ENCODE results near the gene MTMR3. TPM values are rescaled to one million over a fixed set of nuclear protein-coding genes. Genes with fewer than 3 reads are reported as not detected.
A peak's percentile ranks its signal among the peaks of the same experiment; 100 is the strongest.

The MTMR3 gene
- polyA plus RNA-seq, 3 donors = 32.1 to 35.3 (median 32.9) TPM

DNA sequence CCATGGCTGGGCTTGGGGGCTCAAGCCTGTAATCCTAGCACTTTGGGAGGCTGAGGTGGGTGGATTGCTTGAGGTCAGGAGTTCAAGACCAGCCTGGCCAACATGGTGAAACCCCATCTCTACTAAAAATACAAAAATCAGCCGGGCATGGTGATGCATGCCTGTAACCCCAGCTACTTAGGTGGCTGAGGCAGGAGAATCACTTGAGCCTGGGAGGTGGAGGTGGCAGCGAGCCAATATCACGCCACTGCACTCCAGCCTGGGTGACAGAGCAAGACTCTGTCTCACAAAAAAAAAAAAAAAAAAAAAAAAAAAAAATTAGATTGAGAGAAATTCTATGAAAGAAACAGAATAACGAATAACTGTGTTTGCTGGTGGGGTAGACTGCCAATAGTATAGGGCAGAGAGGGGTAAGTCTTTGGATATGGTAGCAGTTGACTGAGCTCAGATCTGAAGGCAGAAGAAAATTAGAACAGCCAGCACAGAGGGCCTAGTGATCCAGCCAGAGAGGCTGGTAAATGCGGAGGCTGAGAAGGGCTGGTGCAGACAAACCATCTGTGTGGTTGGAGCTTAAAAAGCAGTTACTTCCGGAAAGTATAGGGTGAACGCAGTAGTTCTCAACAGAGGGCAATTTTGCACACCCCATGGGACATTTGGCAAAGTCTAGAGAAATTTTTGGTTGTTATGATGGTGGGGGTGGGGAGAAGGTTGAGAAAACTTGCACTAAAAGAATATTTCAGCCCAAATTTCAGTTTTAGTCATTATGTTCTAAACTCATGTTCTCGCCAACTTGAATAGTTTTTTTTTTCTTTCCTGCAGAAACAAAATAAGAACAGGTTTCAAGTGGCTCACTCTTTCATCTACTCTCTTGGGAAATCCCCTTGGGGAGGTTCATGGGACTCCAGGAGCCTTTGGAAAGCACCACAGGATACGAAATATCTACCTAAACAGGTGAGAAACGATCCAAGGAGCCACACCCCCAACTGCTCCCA, 195.6 kb downstream of the MTMR3 start:
- DNase-seq (ENCODE audit: low read depth in 3 of 3, low spot score in 2 of 3) = no peak

DNA sequence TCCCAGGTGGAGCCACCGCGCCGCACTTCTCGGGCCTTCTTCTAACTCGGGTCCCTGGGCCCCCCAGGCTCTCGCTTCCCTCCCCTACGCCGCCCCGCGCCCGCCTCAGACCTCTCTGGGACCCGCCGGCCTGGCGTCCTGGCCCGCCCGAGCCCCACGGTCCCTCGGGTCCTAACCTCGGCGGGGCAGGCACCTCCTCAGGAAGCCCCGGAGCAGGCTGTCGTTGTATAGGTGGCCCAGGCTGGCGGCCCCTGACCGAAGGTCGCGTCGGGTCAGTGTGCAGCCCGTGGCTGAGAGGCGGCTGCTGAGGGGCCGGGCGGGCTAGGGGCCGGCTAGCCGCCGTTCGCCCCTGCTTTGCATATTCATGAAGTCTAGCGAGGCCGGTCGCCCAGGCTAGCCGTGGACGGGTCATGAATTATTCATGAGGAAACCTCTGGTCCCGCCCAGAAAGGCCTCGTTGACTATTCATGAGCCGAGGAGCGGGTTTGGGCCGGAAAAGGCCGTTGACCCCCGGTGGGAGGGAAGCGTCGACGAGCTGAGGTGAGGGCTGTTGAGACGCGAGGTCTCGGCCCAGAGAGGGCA, 197.1 kb downstream of the MTMR3 start, which contains the start of gene HORMAD2:
Gene HORMAD2 (plus strand): TSS at position 513 of the 582 bp plus-strand sequence. CDS start 13,489 bp downstream, outside the sequence.
- DNase-seq (ENCODE audit: low read depth in 3 of 3, low spot score in 2 of 3) = peak in 2 of 3 donors; percentile 34 to 41

Other genes with a start within 250 kb of the MTMR3 start
- under 1 TPM; 0.04 to 0.12 (median 0.11) TPM for gene CABP7, start 163.2 kb upstream of the MTMR3 start, polyA plus RNA-seq (ENCODE audit: insufficient read length in 3 of 3)
- 10 to 100 TPM; 23.2 to 25.5 (median 24.0) TPM for gene ZMAT5, start 116.2 kb upstream of the MTMR3 start, polyA plus RNA-seq (ENCODE audit: insufficient read length in 3 of 3)
- 100 to 1,000 TPM; 137 to 166 (median 149) TPM for gene UQCR10, start 115.8 kb upstream of the MTMR3 start, polyA plus RNA-seq (ENCODE audit: insufficient read length in 3 of 3)
- gene ASCC2, start 44.9 kb upstream of the MTMR3 start, polyA plus RNA-seq (ENCODE audit: insufficient read length in 3 of 3) = 10 to 100 TPM; 36.7 to 43.0 (median 39.6) TPM
- gene HORMAD2, start 197.3 kb downstream of the MTMR3 start, polyA plus RNA-seq (ENCODE audit: insufficient read length in 3 of 3) = under 1 TPM; 0.06 to 0.39 (median 0.35) TPM